ENCODE measurements around the gene CRYBG1. TPM values are rescaled to one million over a fixed set of nuclear protein-coding genes. Genes with fewer than 3 reads are reported as not detected.

CRYBG1 gene
- polyA plus RNA-seq, 1 donor from 2014 or later: 0.73 TPM

- no peaks in the 10 kb centered on the region for H3K9me2 ChIP-seq (ENCODE audit: insufficient read depth, low read length)
- H3K27me3 ChIP-seq (ENCODE audit: insufficient read depth, low read depth, low read length): no peaks in the 10 kb centered on the region
- no peaks in the 10 kb centered on the region for H3F3A ChIP-seq (ENCODE audit: insufficient read depth, low read length, poor library complexity, severe bottlenecking)
- H3K79me2 ChIP-seq (replicated peaks; ENCODE audit: insufficient read depth, low read length): no peaks in the 10 kb centered on the region
- H2AFZ ChIP-seq (ENCODE audit: low read depth, low read length): no peak overlapping the region
- H3K9ac ChIP-seq (ENCODE audit: low read length): no peak overlapping the region
- no peak overlapping the region for H3K4me3 ChIP-seq (ENCODE audit: low read length)
- H3K4me2 ChIP-seq (ENCODE audit: low read length): no peak overlapping the region
- no peaks in the 10 kb centered on the region for H4K20me1 ChIP-seq (ENCODE audit: insufficient read depth)
- H3K27ac ChIP-seq (ENCODE audit: low read length): no peak overlapping the region
- TF ChIP-seq MXI1 (conservative IDR thresholded peaks at IDR 0.05; ENCODE audit: poor library complexity, severe bottlenecking) (no peak), POLR2AphosphoS5 (IDR thresholded peaks at IDR 0.05) (no peak), SMC3 (conservative IDR thresholded peaks at IDR 0.05; ENCODE audit: poor library complexity) (peak; percentile 55), EP300 (conservative IDR thresholded peaks at IDR 0.05; ENCODE audit: poor library complexity, severe bottlenecking) (no peak), EZH2 (IDR thresholded peaks at IDR 0.05; ENCODE audit: borderline replicate concordance, insufficient read depth, low read length, poor library complexity, severe bottlenecking) (no peak), RAD21 (conservative IDR thresholded peaks at IDR 0.05) (peak; percentile 68), TAF1 (IDR thresholded peaks at IDR 0.05; ENCODE audit: low read depth) (no peak), CTCF (IDR thresholded peaks at IDR 0.05; ENCODE audit: poor library complexity, severe bottlenecking) (peak; percentile 61)
- H3K9me3 ChIP-seq (ENCODE audit: low read length): no peaks in the 10 kb centered on the region
- no peaks in the 10 kb centered on the region for H3K36me3 ChIP-seq (ENCODE audit: insufficient read depth, low read length)
Observed at GRCh38 chr6:106334646-106335448, 25.7 kb upstream of the CRYBG1 start.

- no peaks in the 10 kb centered on the region for H4K20me1 ChIP-seq (ENCODE audit: insufficient read depth)
- H2AFZ ChIP-seq (ENCODE audit: low read depth, low read length): no peak overlapping the region
Observed at GRCh38 chr6:106339334-106340029, 21.0 kb upstream of the CRYBG1 start.

More at GRCh38 chr6:106339334-106340029, 21.0 kb upstream of the CRYBG1 start:
- TF ChIP-seq REST (IDR thresholded peaks at IDR 0.05; ENCODE audit: borderline replicate concordance) (no peak), CTCF (IDR thresholded peaks at IDR 0.05; ENCODE audit: poor library complexity, severe bottlenecking) (peak; percentile 60), POLR2AphosphoS5 (IDR thresholded peaks at IDR 0.05) (no peak), EP300 (conservative IDR thresholded peaks at IDR 0.05; ENCODE audit: poor library complexity, severe bottlenecking) (no peak), SMC3 (conservative IDR thresholded peaks at IDR 0.05; ENCODE audit: poor library complexity) (peak; percentile 51), RAD21 (conservative IDR thresholded peaks at IDR 0.05) (peak; percentile 45), MXI1 (conservative IDR thresholded peaks at IDR 0.05; ENCODE audit: poor library complexity, severe bottlenecking) (no peak), TAF1 (IDR thresholded peaks at IDR 0.05; ENCODE audit: low read depth) (no peak), EZH2 (IDR thresholded peaks at IDR 0.05; ENCODE audit: borderline replicate concordance, insufficient read depth, low read length, poor library complexity, severe bottlenecking) (no peak)
- Histone ChIP-seq H3K36me3 (ENCODE audit: insufficient read depth, low read length) (no peaks in the 10 kb centered on the region), H3K9me3 (ENCODE audit: low read length) (no peaks in the 10 kb centered on the region), H3K79me2 (replicated peaks; ENCODE audit: insufficient read depth, low read length) (no peaks in the 10 kb centered on the region), H3K4me3 (ENCODE audit: low read length) (no peak overlapping the region), H3K9ac (ENCODE audit: low read length) (no peak overlapping the region), H3F3A (ENCODE audit: insufficient read depth, low read length, poor library complexity, severe bottlenecking) (no peaks in the 10 kb centered on the region), H3K9me2 (ENCODE audit: insufficient read depth, low read length) (no peaks in the 10 kb centered on the region), H3K27ac (ENCODE audit: low read length) (no peak overlapping the region), H3K4me2 (ENCODE audit: low read length) (no peak overlapping the region), H3K27me3 (ENCODE audit: insufficient read depth, low read depth, low read length) (no peaks in the 10 kb centered on the region)
